DMS153 treated with DMSO at 0.1 percent for 48 hours (cell line): ENCODE data around the gene DRC3.

Source experiments
- DNase-seq: peaks from one replicate; lab custom pipeline; 2025; ENCODE audit not compliant: unreplicated experiment; lab: John Stamatoyannopoulos, UW

The DRC3 gene

DNA sequence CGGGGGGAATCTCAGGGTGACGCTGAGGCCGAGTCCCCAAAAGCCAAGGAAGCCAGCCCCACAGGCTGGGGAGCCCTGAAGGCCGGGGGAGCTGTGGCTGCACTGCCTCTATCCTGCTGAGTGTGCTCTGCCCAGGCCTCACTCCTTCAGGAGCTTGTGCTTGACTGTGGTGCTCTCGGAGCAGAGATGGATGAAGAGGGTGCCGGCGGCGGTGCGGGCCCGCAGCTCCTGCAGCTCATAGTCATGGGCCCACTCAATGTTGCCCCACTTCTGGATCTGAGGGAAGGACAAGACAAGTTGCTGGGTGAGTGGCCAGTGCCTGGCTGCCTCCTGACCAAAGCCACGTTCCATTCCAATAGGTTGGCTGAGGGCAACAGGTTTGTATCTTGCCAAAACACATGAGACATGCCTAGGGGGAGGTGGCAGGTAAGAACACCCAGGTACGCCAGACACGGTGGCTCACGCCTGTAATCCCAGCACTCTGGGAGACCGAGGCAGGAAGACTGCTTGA, 45.8 kb downstream of the DRC3 start:
- no peak for DNase-seq

DNA sequence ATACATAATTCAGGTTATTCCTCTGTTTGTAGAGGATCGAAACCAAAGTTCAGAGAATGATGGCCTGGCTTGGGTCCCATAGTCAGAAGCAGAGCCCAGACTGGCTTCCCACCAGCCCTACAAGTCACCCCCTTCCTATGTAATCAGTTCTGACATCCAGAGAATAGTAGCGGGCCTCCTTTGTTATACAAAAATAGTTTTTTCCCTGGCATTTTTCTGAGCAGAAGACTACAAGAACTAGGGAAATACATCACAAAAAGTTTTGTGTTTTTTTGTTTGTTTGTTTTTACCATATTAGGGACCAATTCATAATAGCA, 47.1 kb downstream of the DRC3 start:
- DNase-seq, result no peak

DNA sequence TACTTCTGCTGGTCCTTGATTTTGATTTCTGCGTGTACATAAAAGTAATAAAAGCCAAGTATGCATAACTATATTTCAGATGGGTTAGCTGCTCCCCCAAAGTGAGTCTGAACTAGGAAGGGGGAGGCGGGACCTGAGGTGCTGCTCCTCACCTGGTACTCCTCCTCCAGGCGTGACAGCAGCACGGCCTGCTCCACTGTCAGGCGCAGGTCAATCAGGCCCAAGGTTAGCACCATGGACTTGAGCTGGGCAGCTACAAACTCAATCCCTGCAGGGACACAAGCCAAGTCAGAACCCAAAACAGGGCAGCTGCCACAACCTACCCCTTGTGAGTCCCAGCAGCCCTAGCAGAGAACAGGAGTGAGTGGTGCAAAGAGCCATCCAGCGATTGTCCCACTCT, 48.3 kb downstream of the DRC3 start:
- no peak for DNase-seq

DNA sequence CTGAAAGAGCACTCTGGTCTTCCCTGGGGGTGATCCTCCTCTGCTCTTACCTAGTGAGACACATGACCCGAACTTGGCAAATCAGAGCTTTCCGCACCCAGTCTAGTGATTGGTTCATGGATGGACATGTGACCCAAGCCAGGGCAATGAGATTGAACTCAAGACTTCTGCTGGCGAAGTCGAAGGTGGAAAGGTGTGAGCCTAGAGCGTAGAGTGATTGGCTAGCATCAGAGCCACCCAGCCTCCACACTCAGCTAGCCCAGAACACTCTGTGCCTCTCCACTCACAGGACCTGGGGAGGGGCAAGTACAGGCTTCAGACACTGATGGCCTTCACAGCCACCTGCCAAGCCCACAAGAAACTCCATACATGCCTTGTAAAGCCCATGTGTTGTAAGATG, 48.7 kb downstream of the DRC3 start:
- DNase-seq, result no peak

DNA sequence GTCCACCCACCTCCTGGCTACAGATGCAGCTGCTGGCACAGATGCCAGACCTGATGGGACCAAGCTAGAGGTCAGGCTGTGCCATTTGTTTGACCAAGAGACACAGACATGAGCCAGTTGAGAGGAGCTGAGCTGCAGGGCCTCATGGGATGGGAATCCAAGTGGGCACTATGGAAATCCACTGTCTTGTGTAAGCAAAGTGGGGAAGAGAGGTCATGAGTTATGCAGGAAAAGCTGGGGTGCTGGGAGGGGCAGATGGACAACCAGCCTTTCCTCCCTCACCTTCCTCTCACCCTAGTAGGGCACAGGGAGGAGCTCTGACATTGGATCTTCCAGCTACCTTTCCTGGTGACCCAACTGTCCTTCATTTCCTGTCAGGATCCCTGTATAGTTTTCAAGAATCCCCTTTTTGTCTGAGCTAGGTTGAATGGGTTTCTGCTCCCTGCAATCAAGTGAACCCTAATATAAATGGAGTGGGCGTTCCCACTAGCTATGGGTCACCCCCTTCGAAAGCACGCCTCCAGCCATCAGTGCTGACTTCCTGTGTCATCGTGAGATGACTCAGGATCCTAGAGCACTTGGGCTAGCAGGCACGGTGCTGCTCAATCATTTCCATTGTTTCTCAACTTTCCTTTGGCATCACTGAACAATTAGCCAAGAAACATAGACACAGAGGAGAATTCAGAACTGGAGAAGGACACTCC, 52.7 kb downstream of the DRC3 start:
- DNase-seq, result no peak

DNA sequence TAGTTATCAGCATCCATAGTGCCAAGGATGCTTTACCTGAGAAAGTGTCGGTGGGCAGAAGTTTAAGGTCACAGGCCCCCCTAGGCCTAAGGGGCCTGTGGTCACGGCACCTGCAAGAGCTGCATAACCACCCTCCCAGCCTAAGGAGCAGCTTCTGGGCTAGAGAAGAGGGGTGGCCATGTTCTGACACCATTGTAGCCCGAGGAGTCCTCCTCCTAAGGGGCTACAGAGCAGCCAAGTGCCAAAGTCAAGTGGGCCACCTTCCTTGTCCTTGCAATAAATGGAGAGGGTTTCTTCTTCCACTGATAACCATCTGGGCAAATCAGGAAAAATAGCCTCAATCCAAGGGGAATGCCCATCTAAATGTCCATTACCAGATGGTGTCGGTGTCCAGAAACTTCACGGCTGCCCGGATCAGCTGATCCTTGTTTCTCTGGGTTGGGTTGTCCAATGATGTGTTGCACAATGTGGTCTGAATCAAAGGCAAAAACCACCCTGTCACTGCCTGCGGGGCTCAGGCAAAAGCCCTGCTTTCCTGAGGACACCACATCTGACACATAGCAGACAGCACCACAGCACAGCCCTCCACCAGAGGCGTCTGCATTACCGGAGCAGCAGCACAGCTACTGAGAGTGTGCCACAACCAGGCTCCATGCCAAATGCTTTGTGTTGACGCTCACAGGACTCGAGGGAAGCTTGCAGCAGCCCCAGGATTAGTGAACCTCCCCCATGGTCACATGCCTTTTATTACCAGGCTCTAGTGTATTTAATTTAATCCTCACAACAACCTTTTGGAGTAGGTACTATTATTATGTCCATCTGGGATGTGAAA, 53.5 kb downstream of the DRC3 start:
- DNase-seq, result no peak

DNA sequence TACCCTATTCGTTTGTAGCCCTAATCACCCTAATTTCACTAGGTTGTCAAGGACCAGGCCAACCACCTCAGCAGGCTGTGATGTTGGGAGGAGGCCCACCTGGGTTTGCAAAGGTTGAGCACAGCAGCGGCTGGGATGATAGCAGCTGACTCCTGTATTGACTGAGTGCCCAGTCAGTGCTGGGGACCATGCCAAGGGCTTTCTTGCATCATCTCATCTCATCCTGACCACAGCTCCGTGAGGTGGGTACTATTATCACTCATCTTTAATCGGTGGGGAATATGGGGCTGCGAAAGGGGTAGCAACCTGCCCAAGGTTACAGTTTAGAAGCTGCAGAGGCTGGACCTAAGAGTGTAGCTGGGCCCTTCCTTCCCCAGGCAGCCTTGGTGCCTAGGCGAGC, 54.6 kb downstream of the DRC3 start:
- DNase-seq, result no peak

DNA sequence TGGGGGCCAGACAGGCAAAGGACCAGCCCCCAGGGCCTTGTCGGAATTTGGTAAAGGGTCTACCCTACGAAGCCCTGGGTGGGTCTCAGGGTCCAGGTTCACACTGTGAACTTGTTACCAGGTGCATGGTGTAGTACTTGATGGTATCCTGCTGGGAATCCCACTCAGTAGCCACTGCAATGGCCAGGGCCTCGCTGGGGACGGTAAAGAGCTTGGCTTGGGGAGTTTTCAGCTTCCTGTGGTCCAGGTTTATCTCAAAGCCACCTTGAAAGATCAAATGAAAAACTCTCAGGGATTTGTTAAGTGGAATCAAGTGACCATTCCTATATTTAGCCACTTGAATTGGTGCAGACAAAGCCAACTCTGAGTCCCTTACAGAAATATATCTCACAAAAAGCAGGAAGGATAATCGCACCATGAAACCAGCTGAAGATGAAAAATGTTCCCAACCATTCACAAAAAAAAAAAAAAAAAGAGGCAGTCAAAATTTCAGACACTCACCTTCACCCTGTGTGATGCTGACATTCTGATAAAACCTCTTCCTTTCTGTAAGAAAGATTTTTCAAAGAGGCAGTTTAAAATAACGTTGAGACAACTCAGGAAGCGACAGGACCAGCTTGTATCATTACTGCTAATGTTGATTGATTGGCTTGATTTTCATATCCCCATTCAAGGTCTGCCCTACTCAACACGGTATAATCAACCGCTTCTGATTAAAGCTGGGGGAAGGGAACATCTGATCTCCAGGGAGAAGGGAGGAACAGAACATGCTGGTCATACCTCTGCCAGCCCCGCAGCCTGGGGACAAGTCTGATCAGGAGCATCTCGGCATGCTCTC, 55.7 kb downstream of the DRC3 start:
- no peak for DNase-seq

DNA sequence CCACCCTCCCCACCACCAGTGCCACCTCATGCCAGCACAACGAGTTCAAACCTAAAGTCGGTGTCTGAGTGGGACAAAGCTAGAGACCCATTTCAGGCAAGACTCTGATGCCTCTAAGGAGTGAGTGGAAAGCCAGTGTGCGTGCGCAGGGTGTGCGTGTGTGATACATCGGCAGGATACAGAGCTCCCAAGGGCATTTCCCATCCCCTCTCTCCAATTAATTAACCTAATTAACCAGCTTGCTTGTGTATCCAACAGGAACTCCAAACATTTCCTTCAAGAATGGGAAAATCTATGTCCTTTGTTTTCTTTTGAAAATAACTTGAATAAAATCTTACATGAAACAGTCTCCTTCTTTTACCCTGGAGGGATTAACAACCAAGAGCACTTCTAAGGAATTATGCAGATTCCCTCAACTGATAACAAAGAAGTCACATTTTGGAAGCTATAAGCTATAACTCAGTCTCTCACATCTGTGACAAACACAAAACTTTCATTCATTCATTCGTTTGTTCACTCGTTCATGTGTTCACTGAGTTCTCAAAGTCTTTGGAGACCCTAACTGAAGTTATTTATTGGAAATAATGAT, 56.4 kb downstream of the DRC3 start:
- DNase-seq, result no peak

DNA sequence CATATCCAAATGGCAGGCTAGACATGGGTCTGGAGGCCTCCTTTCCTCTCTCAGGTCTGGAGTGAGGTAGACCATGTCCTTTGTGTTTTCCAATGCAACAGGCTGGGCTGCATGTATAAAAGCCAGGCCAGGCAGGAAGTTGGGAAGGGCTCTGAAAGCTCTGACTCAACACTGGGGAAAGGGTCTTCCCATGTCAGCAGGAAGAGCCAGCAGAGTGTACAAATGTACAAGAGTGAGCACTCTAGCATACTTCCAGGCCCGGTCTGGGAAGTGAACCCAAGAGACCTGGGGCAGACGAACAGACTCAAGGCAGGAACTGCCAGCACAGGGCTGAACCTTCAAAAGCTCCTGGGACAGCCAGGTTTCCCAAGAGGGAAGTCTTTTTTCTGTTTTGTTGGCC, 59.3 kb downstream of the DRC3 start:
- DNase-seq, result no peak

DNA sequence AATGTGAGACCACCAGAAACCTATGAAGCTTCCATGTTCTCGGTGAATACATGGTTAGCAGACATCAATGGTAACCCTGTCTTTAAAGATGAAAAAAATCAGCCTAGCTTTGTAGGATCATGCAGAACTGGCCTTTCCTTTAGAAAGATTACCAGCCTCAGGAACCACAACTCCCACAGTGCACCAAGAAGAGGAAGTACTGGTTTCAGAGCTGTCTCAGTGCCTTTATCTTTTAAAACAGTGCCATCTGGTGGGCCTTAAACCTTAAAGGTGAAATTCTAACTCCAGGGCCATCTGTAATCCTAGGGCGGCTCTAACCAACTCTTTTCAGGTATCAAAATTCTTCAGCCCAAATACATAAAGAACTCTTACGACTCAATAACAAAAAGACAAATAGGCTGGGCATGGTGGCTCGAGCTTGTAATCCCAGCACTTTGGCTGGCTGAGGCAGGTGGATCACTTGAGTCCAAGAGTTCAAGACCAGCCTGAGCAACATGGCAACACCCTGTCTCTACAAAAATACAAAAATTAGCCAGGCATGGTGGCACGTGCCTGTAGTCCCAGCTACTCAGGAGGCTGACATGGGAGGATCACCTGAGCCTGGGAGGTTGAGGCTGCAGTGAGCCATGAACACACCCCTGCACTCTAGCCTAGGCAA, 60.9 kb downstream of the DRC3 start:
- peak; percentile 58 for DNase-seq

DNA sequence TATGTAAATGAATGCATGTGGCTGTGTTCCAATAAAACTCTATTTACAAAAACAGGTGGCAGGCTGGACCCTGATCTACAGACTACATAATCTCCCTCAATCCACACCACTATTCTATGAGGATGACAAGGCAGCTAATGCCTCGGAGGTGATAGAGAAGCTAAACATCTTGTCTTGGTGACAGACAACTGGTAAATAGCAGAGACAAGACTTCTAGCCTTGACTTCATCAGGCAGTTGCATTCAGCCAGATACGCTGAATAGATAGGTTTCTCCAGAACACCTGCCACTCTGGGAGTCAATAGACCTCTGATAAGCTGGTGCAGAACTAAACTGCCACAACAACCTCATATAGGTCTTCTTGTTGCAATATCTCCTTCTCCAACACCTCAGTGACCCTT, 63.0 kb downstream of the DRC3 start:
- no peak for DNase-seq

DNA sequence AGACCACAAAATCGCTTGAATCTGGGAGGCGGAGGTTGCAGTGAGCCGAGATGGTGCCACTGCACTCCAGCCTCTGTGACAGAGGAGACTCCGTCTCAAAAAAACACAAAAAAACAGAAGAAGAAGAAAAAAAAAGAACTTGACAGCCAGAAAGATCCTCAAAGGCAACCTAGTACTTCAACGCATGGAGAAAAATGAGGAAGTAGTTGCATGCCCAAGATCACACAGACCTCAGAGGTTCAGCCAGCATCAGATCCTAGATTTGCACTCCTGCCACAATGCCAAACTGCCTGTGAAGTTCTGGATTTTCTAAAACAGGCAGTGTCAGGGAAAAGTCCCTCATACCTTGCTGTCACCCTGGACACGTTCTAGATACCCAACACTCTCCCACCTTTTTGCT, 64.8 kb downstream of the DRC3 start:
- no peak for DNase-seq

DNA sequence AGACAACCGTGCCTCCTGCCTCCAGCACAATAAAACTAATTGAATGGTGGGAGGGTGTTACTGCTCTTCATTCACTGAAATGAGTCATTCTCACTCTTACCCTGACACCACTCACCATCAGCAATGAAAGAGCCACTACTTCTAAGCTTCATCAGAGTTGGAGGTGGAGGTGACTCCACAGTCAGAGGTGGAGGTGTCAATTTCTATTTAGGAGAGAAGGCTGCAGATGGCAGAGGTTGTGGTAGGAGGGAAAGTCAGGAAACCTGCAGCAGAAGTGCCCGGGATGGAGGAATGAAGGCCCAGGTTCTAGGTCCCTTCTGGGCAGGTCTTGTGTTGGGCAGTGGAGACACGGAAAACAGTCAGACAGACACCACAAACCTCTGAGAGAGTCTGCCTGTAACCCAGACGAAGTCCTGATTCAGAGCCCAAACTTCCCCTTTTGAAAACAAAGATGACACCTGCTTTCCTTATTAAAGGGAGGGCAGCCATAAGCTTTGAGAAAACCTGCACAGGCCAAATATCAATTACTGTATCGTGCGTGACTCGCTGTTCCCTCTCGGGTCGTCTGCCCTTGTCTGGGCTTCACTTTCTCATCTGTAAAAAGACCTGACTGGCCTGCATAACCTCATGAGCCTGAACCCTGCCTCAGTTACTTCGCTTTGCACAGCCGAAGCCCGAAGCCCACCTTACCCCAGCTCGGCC, 65.6 kb downstream of the DRC3 start:
- no peak for DNase-seq

DNA sequence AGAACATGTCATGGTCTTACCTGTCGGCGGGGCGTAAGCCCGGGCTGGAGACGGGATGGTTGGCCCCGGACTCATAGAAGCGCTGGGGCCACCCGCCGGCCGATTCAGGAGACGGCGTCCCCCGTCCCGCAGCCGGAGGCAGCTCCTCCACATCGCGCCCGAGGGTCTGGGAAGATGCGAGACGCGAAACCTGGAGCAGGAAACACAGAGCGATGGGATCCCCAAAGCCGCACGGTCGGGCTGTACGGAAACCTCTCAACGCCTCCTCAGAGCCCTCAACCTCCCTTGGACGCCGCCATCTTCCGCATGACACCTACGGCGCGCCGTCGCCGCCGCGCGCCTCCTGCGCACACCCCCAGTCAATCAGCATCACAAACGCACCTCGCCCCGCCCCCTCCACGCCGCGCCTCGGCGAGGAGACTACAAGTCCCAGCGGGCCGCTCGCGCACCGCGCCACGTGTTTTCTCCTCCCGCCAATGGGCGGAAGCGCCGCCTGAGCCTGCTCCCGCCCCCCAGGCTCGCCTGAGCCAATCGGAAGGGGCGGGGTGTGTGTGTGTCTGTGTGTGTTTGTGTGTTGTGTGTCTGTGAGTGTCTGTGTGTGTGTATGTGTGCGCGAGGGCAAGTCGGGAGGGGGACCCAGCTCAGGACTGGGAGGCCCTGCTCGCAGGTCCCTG, 66.3 kb downstream of the DRC3 start, which contains the start of the genes ATPAF2 and GID4:
ATPAF2 (minus strand) TSS at position 308 of the 674 bp plus-strand sequence; CDS start at position 153, 155 bp downstream.
GID4 (plus strand) TSS at position 548 of the 674 bp plus-strand sequence; CDS start at position 605, 57 bp downstream.
- peak; percentile 66 for DNase-seq

DNA sequence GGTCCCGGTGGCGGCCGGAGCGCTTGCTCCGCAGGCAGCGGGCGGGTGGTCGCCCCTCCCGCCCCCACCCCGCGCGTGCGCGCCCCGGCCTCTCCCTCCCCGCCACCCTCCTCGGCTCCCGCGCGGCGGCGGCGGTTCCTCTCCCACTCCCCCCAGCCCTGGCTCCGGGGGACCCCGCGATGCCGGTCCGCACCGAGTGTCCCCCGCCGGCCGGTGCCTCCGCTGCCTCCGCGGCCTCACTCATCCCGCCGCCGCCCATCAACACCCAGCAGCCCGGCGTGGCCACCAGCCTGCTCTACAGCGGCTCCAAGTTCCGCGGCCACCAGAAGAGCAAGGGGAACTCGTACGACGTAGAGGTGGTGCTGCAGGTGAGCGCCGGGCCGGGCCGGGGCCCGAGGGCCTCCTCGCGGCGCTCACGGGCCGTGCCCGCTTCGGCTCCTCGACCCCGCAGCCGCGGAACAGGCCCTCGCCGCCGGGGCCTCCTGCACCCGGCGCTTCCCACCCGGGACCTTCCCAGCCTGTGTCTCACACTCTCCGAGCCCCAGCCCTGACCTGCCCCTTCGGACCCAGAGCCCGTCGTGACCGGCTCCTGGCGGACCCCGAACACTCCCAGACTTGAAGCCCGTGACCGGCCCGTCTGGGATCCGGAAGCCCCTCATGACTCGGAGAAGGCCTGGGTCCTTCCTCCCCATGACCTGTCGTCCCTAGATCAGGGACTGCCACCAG, 67.0 kb downstream of the DRC3 start:
- DNase-seq, result no peak

DNA sequence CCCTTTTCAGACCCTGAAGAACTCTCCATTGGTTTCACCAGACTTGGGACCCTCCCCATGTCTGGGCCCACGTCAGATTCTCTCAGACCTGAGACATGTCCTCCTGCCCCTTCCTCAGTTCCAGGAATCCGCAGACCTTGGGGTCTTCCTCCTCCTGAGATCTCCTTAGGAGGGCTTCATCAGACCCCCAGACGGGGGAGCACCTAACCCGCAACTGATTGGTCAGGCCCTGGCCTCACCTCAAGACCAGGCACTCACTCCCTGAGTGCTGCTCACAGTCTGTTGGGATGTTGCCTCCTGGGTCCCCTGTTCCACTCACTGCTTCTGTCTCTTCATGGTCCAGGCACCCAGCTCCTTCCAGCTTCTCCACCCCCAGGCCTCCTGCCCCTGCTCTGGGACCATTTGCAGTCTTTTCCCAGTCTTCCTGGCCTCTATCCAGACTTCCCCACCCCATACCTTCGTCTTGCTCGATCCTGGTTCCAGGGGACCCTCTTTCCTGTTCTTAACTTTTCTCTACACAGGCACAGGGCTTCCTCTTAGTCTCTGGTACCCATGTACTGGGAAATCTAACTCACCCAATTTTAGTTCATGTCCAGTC, 67.7 kb downstream of the DRC3 start:
- no peak for DNase-seq

DNA sequence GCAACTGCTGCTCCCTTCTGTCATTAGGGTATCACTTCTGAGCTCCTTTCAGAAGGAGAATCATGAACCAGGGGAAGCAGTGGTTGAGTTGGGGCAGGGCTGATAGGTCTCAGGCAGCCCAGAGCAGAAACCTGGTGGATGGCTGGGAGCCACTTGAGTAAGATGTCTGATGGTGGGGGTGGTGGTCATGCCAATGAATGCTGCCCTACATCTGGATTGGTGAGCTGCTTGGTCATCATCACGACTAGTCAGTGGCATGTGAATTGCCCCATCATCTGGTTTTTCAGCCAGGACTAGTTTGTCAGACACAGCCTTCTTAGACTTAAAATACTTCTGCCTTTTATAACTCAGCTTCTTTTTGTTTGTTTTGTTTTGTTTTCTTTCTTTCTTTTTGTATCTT, 69.1 kb downstream of the DRC3 start:
- DNase-seq, result no peak
